CD4-positive, alpha-beta T cell (primary cell): ENCODE results near the gene HSPA14. TPM values are rescaled to one million over a fixed set of nuclear protein-coding genes. Genes with fewer than 3 reads are reported as not detected.

Experiments
- ATAC-seq: fragments of 200-7000 bp; cut with Tn5 transposase; one replicate; pipeline ENCODE4 v1.10.0; 2022; ENCODE audit warnings: mild to moderate bottlenecking; ENCODE audit not compliant: poor library complexity
- CTCF ChIA-PET: fragments of 350-600 bp; sonication (Branson Sonifier 250); formaldehyde crosslinking; loops from one replicate; lab custom pipeline; 2021; ENCODE audit warnings: antibody characterized with exemption, inconsistent platforms; lab: Charles Lee
- POLR2A ChIA-PET: fragments of 350-600 bp; sonication (Branson Sonifier 250); formaldehyde crosslinking; loops from one replicate; lab custom pipeline; 2021; ENCODE audit warnings: antibody characterized with exemption, inconsistent platforms; lab: Charles Lee
- DNase-seq, 14 experiments: peaks; one replicate each; pipeline ENCODE4 v3.0.0-alpha.2; 2013 to 2020; ENCODE audit warnings: mixed read lengths in 2 of 14
- H3K27ac ChIP-seq, 2 donors: one replicate each; pipeline versions ENCODE4 v1.5.1 to v1.7.0; 2013; ENCODE audit warnings: low read length in 2 of 2, low read depth in 1 of 2, mild to moderate bottlenecking in 1 of 2
- H3K27me3 ChIP-seq, 2 experiments: 1 replicate in 1 of 2; 2 replicates in 1 of 2; pipeline versions ENCODE4 v1.6.1 to v1.7.0; 2013; ENCODE audit warnings: low read length in 2 of 2, control low read depth in 1 of 2, mild to moderate bottlenecking in 1 of 2, moderate library complexity in 1 of 2; ENCODE audit not compliant: insufficient read depth in 2 of 2, control insufficient read depth in 1 of 2
- H3K36me3 ChIP-seq: one replicate; pipeline ENCODE4 v1.6.1; 2013; ENCODE audit warnings: low read length, control low read depth; ENCODE audit not compliant: insufficient read depth
- H3K4me1 ChIP-seq: one replicate; pipeline ENCODE4 v1.6.1; 2013; ENCODE audit warnings: low read length, control low read depth; ENCODE audit not compliant: insufficient read depth
- H3K4me3 ChIP-seq: one replicate; pipeline ENCODE4 v1.5.1; 2013; ENCODE audit warnings: mild to moderate bottlenecking, low read length, moderate library complexity
- H3K9me3 ChIP-seq, 2 experiments: 1 replicate in 1 of 2; 2 replicates in 1 of 2; pipeline versions ENCODE4 v1.6.1 to v1.7.0; 2013; ENCODE audit warnings: low read length in 2 of 2, mild to moderate bottlenecking in 2 of 2, control low read depth in 1 of 2, moderate library complexity in 1 of 2; ENCODE audit not compliant: control insufficient read depth in 1 of 2, insufficient read depth in 1 of 2
- H3K27ac Mint-ChIP-seq: one replicate; pipeline ENCODE4 v1.8.0; 2020; ENCODE audit warnings: mixed read lengths
- H3K27me3 Mint-ChIP-seq: one replicate; pipeline ENCODE4 v1.8.0; 2021; ENCODE audit warnings: mixed read lengths
- H3K36me3 Mint-ChIP-seq: one replicate; pipeline ENCODE4 v1.8.0; 2021; ENCODE audit warnings: low read depth, mixed read lengths
- H3K4me1 Mint-ChIP-seq: one replicate; pipeline ENCODE4 v1.8.0; 2021; ENCODE audit warnings: low read depth, mixed read lengths
- H3K4me3 Mint-ChIP-seq: one replicate; pipeline ENCODE4 v1.8.0; 2020; ENCODE audit warnings: mild to moderate bottlenecking, mixed read lengths
- H3K9me3 Mint-ChIP-seq: one replicate; pipeline ENCODE4 v1.8.0; 2020; ENCODE audit warnings: mixed read lengths
- intact Hi-C, 2 experiments: fragments of 100-400 bp; cut with DNase I in 1 of 2; cut with micrococcal nuclease in 1 of 2; formaldehyde crosslinking; loops; one replicate each; pipeline versions ENCODE4 v1.15.1 to v1.9.0; 2023 to 2025; cut with DNase I, micrococcal nuclease
- total RNA-seq, 174 experiments: library from RNA in 2 of 174; stranded (reverse) in 2 of 174; gene quantifications; one replicate each; pipeline ENCODE4 v1.2.3 and lab custom pipeline; 2021 to 2026
- TF ChIP-seq, protein P1 (sequence below): fragments of 200-600 bp; IDR thresholded peaks from one replicate; pipeline ENCODE4 v1.8.0; 2022; ENCODE audit warnings: antibody characterized with exemption, mild to moderate bottlenecking

The HSPA14 gene
- total RNA-seq, 2 experiments from 2014 or later, result 29.1 to 33.4 TPM

DNA sequence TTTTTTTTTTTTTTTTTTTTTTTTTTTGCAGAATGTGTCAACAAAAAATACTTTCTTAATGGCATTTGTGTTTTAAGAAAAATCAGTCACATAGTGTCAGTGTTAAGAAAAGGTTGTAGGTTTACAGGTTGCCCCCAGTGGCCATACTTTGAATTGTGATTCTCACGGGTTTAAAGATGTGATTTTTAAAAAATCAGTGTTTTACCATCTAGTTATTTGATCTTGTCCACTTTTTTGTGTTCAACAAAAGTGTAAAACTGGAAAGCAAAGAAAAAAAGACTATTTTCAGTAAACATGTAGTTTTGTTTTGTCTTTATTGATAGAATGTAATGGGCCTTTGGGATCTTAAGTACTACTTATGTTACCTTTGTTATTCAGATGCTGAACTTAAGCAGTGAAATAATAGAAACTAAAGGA, 66.2 kb downstream of the HSPA14 start:
- DNase-seq, result peak in 6 of 14 experiments; percentile 5 to 58 (median 34)
- TF ChIP-seq, protein P1, sequence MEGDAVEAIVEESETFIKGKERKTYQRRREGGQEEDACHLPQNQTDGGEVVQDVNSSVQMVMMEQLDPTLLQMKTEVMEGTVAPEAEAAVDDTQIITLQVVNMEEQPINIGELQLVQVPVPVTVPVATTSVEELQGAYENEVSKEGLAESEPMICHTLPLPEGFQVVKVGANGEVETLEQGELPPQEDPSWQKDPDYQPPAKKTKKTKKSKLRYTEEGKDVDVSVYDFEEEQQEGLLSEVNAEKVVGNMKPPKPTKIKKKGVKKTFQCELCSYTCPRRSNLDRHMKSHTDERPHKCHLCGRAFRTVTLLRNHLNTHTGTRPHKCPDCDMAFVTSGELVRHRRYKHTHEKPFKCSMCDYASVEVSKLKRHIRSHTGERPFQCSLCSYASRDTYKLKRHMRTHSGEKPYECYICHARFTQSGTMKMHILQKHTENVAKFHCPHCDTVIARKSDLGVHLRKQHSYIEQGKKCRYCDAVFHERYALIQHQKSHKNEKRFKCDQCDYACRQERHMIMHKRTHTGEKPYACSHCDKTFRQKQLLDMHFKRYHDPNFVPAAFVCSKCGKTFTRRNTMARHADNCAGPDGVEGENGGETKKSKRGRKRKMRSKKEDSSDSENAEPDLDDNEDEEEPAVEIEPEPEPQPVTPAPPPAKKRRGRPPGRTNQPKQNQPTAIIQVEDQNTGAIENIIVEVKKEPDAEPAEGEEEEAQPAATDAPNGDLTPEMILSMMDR, result peak; percentile 69
- H3K4me1 ChIP-seq, result no peaks in the 10 kb centered on the region
- H3K27ac ChIP-seq, result no peak overlapping the region
- ChIA-PET POLR2A (interaction anchor here (1.0 to 2.4 kb wide), 3 partner anchors 50 to 334 kb away, joined by 4 to 8 read pairs (median 5); partner anchors contain the start of genes CDNF, DCLRE1C, HSPA14 and MSANTD7), CTCF (interaction anchor here (0.6 to 0.9 kb wide), 3 partner anchors 67 to 1615 kb away, joined by 3 to 5 read pairs (median 4); no protein-coding TSS in a partner anchor)
- intact Hi-C loops, result loop anchor here in 1 of 2 experiments (2.0 kb wide), 2 partner anchors 26 to 50 kb away; partner anchors contain the start of genes DCLRE1C and SUV39H2
- H3K27me3 ChIP-seq, result no peaks in the 10 kb centered on the region
- H3K4me3 ChIP-seq, result no peak overlapping the region
- Mint-ChIP-seq H3K4me3 (no peak overlapping the region), H3K27me3 (no peaks in the 10 kb centered on the region), H3K27ac (no peak overlapping the region), H3K4me1 (peaks cover 32% of the 10 kb centered on the region), H3K36me3 (peaks cover 43% of the 10 kb centered on the region), H3K9me3 (peaks cover 2% of the 10 kb centered on the region)
- peaks cover 21% of the 10 kb centered on the region for H3K36me3 ChIP-seq
- peak; percentile 80 for ATAC-seq
- peaks cover 0 to 5% of the 10 kb centered on the region in 2 experiments for H3K9me3 ChIP-seq

DNA sequence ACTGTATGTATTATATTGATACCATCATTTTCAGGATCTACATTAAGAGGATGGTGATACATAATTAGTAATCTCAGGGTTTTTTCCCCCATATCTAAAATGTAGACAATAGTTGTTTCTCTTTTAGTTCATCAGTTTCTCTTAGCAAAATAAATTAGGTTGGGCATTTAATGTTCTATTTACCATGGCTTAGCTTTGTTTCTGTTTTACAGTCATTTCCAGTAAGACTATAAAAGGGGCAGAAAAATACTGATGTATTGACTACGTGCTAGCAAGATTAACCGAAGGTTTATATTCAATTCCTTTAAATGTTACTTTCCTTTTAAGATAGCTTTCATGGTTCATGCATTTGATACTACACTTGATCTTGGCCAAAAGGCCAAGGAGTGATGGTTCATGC, 66.8 kb downstream of the HSPA14 start:
- H3K4me1 Mint-ChIP-seq, result peaks cover 32% of the 10 kb centered on the region
- Histone ChIP-seq H3K27ac (no peak overlapping the region), H3K4me1 (no peaks in the 10 kb centered on the region), H3K36me3 (peaks cover 25% of the 10 kb centered on the region), H3K27me3 (no peaks in the 10 kb centered on the region), H3K9me3 (peaks cover 0 to 5% of the 10 kb centered on the region in 2 experiments), H3K4me3 (no peak overlapping the region)
- H3K27ac Mint-ChIP-seq, result peak overlapping the region; percentile 72
- TF ChIP-seq, protein P1, result no peak
- DNase-seq, result no peak
- no peak overlapping the region for H3K4me3 Mint-ChIP-seq
- CTCF ChIA-PET, result interaction anchor here (0.6 to 0.9 kb wide), 4 partner anchors 15 to 1616 kb away, joined by 3 to 5 read pairs (median 4); no protein-coding TSS in a partner anchor
- no peaks in the 10 kb centered on the region for H3K27me3 Mint-ChIP-seq
- ATAC-seq, result no peak
- peaks cover 2% of the 10 kb centered on the region for H3K9me3 Mint-ChIP-seq
- H3K36me3 Mint-ChIP-seq, result peaks cover 45% of the 10 kb centered on the region
- POLR2A ChIA-PET, result interaction anchor here (1.0 to 2.4 kb wide), 2 partner anchors 49 to 66 kb away, joined by 5 to 8 read pairs; partner anchors contain the start of genes CDNF, DCLRE1C, HSPA14 and MSANTD7
- intact Hi-C loops, result loop anchor here in 1 of 2 experiments (2.0 kb wide), 2 partner anchors 26 to 50 kb away; partner anchors contain the start of genes DCLRE1C and SUV39H2

DNA sequence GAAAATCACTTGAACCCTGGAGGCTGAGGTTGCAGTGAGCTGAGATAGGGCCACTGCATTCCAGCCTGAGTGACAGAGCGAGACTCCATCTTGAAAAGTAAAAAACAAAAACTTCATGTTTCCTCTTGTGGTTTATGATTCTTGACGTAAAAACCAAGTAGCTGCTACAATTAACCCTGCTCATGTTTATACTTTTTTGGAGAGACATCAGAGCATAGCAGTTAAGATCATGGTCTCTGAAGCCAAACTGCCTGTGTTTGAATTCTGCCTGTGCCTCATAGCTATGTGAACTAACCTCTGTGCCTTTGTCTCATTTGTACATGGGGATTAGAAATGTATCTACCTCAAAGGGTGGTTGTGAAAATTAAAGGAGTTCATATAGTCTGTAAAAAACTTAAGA, 67.8 kb downstream of the HSPA14 start:
- DNase-seq (peak in 3 of 14 experiments; percentile 13 to 26 (median 23)), ATAC-seq (peak; percentile 81)
- Histone ChIP-seq H3K4me1 (no peaks in the 10 kb centered on the region), H3K27ac (no peak overlapping the region), H3K36me3 (peaks cover 32% of the 10 kb centered on the region), H3K4me3 (no peak overlapping the region), H3K27me3 (no peaks in the 10 kb centered on the region), H3K9me3 (peaks cover 0 to 5% of the 10 kb centered on the region in 2 experiments)
- ChIA-PET POLR2A (interaction anchor here (2.4 kb wide), 1 partner anchor 67 kb away, joined by 8 read pairs; the partner anchor contains the start of genes CDNF, HSPA14 and MSANTD7), CTCF (interaction anchor here (0.7 to 0.9 kb wide), 2 partner anchors 13 to 16 kb away, joined by 3 read pairs; no protein-coding TSS in a partner anchor)
- intact Hi-C loops, result loop anchor here in 1 of 2 experiments (2.0 kb wide), 2 partner anchors 27 to 49 kb away; partner anchors contain the start of genes DCLRE1C and SUV39H2
- TF ChIP-seq, protein P1, result no peak
- Mint-ChIP-seq H3K36me3 (peaks cover 47% of the 10 kb centered on the region), H3K4me3 (peak overlapping the region; percentile 31), H3K9me3 (peaks cover 2% of the 10 kb centered on the region), H3K27ac (peak overlapping the region; percentile 72), H3K27me3 (no peaks in the 10 kb centered on the region), H3K4me1 (peaks cover 32% of the 10 kb centered on the region)
